Mesodermal cell (in vitro differentiated cells): ENCODE data around the gene MACROD2.

Source experiments
- H3K27ac ChIP-seq: 2 replicates; pipeline ENCODE4 v1.7.0; 2013; ENCODE audit warnings: mild to moderate bottlenecking, low read depth, low read length, moderate library complexity; ENCODE audit not compliant: severe bottlenecking
- H3K36me3 ChIP-seq: 2 replicates; pipeline ENCODE4 v1.7.1; 2013; ENCODE audit warnings: mild to moderate bottlenecking, low read length, moderate library complexity; ENCODE audit not compliant: control insufficient read depth, insufficient read depth
- H3K4me1 ChIP-seq: one replicate; pipeline ENCODE4 v1.7.1; 2013; ENCODE audit warnings: mild to moderate bottlenecking, low read length; ENCODE audit not compliant: insufficient read depth, control insufficient read depth, poor library complexity, severe bottlenecking
- H3K4me3 ChIP-seq: 2 replicates; pipeline ENCODE4 v1.7.0; 2013; ENCODE audit warnings: low read length, control low read depth, mild to moderate bottlenecking; ENCODE audit not compliant: insufficient read depth, poor library complexity, severe bottlenecking; ENCODE audit errors: extremely low read depth
- H3K9me3 ChIP-seq: 2 replicates; pipeline ENCODE4 v1.7.1; 2013; ENCODE audit warnings: mild to moderate bottlenecking, low read length, moderate library complexity; ENCODE audit not compliant: control insufficient read depth
- WGBS, 2 experiments: methylation state at CpG; one replicate each; pipeline ENCODE4 v1.1.5; 2013; ENCODE audit warnings: missing lambda C conversion rate in 2 of 2; ENCODE audit not compliant: insufficient coverage in 2 of 2; 5-methylcytosine and 5-hydroxymethylcytosine counted together

The MACROD2 gene

DNA sequence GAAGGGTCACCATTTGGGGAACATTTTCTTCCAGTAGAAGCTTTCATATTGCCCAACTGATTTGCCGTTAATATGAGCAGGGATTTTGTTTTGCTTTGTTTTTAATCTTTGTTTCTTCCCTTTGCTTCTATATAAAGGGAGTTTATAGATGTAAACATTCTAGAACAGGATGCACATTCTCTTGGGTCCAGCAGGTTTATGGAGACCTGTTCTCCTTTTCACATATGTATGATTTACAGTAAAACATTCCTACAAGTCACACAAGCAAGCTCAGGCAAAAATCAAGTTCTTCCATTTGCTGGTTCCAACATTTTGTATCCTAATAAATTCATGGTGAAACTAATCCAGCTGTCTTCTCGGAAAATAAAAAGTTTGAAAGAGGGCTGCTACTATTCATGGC is 1424.5 kb downstream of the MACROD2 start:
- 100% methylated on average over 1 of the region's 2 CpGs; no CpG with 5 or more reads in 1 of the 2 experiments for WGBS, 2 experiments
- no peak overlapping the region for H3K4me3 ChIP-seq
- H3K36me3 ChIP-seq, result no peaks in the 10 kb centered on the region
- no peak overlapping the region for H3K27ac ChIP-seq
- no peaks in the 10 kb centered on the region for H3K9me3 ChIP-seq
- H3K4me1 ChIP-seq, result no peaks in the 10 kb centered on the region

GRCh38 chr20:15422966-15423365 is 1427.7 kb downstream of the MACROD2 start:
- no peak overlapping the region for H3K27ac ChIP-seq
- no peaks in the 10 kb centered on the region for H3K9me3 ChIP-seq
- no peaks in the 10 kb centered on the region for H3K36me3 ChIP-seq
- no peaks in the 10 kb centered on the region for H3K4me1 ChIP-seq
- no peak overlapping the region for H3K4me3 ChIP-seq
- 88 to 100% methylated on average over 1 to 2 of the region's 2 CpGs for WGBS, 2 experiments

DNA sequence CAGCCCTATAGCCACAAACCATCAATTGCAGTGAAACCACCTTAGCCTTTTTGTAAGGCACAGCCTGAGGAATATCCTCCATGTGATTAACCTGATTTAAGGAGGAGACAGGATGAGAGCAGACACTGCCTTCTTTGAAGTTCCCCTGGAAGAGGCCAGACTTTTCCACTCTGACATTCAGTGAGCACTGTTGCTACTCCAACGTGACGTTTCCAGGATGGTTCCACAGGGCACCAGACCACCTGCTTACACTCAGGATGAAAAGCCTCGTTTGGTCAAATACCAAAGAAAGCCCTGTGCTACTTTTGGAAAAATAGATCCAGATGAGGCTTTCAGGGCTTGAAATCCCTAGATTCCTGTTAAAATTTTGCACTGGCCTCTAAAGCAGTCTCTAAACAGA is 1444.2 kb downstream of the MACROD2 start:
- Histone ChIP-seq H3K4me1 (no peaks in the 10 kb centered on the region), H3K4me3 (no peak overlapping the region), H3K27ac (no peak overlapping the region), H3K36me3 (no peaks in the 10 kb centered on the region), H3K9me3 (no peaks in the 10 kb centered on the region)
- WGBS, 2 experiments, result 42 to 54% methylated on average over 3 of the region's 3 CpGs

DNA sequence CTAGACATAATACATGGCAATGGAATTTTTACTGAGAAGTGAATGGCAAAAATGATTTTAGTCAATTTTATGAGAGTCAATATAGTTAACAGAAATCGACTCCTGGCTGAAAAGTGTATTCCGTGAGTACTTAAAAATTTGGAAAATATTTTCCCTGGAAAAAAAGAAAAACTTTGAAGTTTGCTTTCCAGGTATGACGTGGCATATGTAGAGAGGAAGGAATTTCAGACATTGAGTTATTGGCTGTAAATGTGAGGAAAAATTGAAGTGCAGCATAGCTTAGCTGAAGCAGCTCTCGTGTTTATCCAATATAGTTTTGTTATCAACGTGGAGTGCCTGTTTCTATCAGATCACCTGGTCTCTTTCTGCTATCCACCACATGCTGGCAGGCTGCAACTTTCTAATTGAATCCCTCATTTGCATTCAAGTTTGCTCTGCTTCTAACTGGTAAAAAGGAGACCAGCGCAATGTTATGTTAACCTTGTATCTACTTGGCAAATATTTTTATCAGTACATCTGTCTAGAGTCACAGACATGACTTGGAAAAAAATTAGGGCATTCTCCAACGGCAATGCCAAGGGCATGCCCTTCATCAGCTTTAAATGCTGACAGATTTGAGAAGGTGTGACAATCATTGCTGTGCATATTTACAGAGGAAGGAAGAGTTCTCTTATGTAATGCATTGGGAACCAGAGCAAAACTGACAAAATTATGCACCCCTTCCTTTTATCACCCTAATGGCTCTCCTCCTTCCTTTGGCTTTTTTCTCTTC is 1444.9 kb downstream of the MACROD2 start:
- Histone ChIP-seq H3K4me1 (no peaks in the 10 kb centered on the region), H3K27ac (no peak overlapping the region), H3K36me3 (no peaks in the 10 kb centered on the region), H3K9me3 (no peaks in the 10 kb centered on the region), H3K4me3 (no peak overlapping the region)
- WGBS, 2 experiments, result 67 to 75% methylated on average over 6 of the region's 7 CpGs

DNA sequence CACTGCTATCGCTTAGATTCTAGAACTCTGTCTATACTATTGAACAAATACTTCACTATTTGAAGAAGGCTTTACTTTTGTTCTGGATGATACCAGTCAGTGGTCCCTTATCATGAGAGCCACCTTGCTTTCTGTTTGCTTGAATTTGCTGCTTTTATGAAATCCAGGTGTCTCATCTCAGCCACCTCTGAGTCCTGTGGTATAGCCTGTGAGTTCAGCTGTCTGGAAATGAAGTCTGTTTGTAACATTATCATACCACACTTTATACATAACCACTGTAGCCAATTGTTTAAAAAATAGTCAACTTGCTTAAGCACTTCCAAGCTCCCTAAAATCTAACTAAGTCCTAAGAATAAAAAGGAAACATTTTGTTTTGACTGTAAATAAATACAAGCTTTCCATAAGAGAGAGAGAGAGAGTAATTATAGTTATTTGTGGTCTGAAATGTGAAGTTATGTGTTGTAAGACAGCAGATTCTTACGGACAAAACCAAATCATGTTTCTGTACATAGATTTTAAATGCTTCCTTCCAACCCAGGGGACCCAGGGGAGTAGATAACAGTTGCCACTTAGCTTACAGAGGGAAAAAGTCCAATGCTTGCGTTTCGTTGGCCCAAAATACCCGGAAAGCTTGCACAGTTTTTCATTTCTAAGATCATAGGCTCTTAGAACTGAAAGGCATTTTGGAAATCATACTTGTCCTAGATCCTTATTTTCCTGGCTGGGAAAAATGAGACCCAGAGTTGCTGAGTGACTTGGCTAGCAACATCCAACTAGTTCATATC is 1449.9 kb downstream of the MACROD2 start:
- H3K36me3 ChIP-seq, result no peaks in the 10 kb centered on the region
- H3K27ac ChIP-seq, result no peak overlapping the region
- 100% methylated on average over 3 of the region's 5 CpGs for WGBS, 2 experiments
- H3K4me3 ChIP-seq, result no peak overlapping the region
- no peaks in the 10 kb centered on the region for H3K9me3 ChIP-seq
- no peaks in the 10 kb centered on the region for H3K4me1 ChIP-seq

DNA sequence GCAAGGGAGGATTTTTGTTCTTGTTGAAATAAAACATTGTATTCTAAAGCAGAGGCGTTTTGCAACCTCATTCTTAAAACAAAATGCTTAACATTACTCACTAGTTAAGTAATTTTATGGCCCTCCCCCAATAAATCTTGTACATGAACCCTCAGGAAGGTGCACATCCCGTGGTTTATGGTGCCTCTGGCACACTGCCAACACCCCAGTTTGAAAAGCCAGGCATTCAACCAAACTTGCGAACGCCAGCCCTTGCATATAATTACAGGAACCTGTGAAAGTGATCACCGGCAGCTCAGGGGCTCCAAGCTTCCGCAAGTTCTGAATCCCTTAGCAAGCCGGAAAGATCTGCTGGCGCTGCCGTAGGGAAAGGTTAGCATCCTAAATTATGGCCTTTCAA is 1451.1 kb downstream of the MACROD2 start:
- no peaks in the 10 kb centered on the region for H3K4me1 ChIP-seq

DNA sequence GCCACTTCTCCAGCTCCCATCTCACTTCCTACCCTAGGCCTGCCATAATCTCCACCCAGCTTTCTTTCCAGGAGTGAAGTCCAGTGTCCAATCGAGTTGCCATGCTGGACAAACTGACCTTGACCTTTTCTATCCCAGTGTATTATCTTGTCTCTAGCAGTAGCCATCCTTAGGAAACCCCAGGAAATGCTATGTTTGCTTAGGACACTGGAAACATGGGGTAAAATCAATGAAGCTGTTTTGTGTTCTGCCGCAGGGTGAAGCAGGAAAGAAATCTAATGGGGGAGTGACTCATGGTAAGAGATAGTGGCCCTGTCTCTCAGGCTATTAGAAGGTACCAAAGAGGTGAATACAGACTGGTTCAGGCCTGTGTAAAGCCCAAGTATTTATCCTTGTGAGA is 1452.2 kb downstream of the MACROD2 start:
- 79 to 92% methylated on average over 2 of the region's 2 CpGs for WGBS, 2 experiments
- Histone ChIP-seq H3K27ac (no peak overlapping the region), H3K4me3 (no peak overlapping the region), H3K9me3 (no peaks in the 10 kb centered on the region), H3K36me3 (no peaks in the 10 kb centered on the region), H3K4me1 (no peaks in the 10 kb centered on the region)

More for the DNA sequence above, 1451.1 kb downstream of the MACROD2 start:
- Histone ChIP-seq H3K9me3 (no peaks in the 10 kb centered on the region), H3K4me3 (no peak overlapping the region), H3K36me3 (no peaks in the 10 kb centered on the region), H3K27ac (no peak overlapping the region)
- WGBS, 2 experiments, result 89 to 96% methylated on average over 7 to 8 of the region's 9 CpGs

DNA sequence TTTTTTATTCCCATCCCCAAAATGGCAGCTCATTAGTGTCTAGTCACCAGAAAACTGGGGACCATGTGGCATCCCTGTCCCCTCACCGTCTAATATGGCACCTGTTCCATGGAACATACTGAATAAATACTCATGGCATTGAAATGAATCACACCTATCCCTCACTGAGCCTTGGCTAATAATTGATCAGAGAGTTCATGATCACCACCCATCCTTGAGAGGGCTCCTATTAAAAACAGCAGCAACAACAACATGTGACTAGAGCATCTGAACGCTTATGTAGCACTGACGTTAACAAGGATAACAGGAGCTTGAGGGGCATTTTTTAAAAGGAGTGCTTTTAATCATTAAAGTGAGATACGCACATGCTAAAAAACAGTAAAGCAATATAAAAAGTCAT is 1453.7 kb downstream of the MACROD2 start:
- no peaks in the 10 kb centered on the region for H3K4me1 ChIP-seq
- no peaks in the 10 kb centered on the region for H3K36me3 ChIP-seq
- no peak overlapping the region for H3K4me3 ChIP-seq
- H3K9me3 ChIP-seq, result no peaks in the 10 kb centered on the region
- H3K27ac ChIP-seq, result no peak overlapping the region
- 86 to 89% methylated on average over 1 of the region's 4 CpGs for WGBS, 2 experiments

- WGBS, 2 experiments, result 71 to 83% methylated on average over 1 to 2 of the region's 2 CpGs
- Histone ChIP-seq H3K4me1 (no peaks in the 10 kb centered on the region), H3K9me3 (no peaks in the 10 kb centered on the region), H3K36me3 (no peaks in the 10 kb centered on the region), H3K27ac (no peak overlapping the region), H3K4me3 (no peak overlapping the region)
Measured at GRCh38 chr20:15451241-15451640, 1455.9 kb downstream of the MACROD2 start.

DNA sequence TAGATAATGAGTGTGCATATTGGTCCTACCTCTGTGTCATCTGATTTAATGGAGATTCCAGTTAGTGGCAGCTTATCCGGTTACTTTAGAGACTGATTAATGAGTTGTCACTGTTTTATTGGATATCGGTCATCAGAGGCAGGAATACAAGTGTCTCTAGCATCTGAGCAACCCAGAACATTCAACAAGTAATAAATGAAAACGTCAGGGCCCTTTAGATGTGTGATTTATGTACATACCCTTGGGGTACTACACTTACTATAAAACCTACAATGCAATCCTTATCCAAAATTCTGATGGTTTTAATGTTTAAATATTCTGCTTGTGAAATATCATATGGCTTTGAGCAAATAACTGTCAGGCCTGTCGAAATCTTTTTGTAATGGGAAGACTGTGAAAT is 1460.0 kb downstream of the MACROD2 start:
- H3K4me1 ChIP-seq, result no peaks in the 10 kb centered on the region
- no peaks in the 10 kb centered on the region for H3K36me3 ChIP-seq
- H3K4me3 ChIP-seq, result no peak overlapping the region
- 29 to 100% methylated on average over 1 of the region's 4 CpGs for WGBS, 2 experiments
- H3K27ac ChIP-seq, result no peak overlapping the region
- no peaks in the 10 kb centered on the region for H3K9me3 ChIP-seq

- Histone ChIP-seq H3K36me3 (no peaks in the 10 kb centered on the region), H3K27ac (no peak overlapping the region), H3K4me1 (no peaks in the 10 kb centered on the region), H3K9me3 (no peaks in the 10 kb centered on the region), H3K4me3 (no peak overlapping the region)
- 80% methylated on average over 1 of the region's 4 CpGs; no CpG with 5 or more reads in 1 of the 2 experiments for WGBS, 2 experiments
Measured at GRCh38 chr20:15461938-15462337, 1466.6 kb downstream of the MACROD2 start.
